NCI-H2171 treated with DMSO at 0.1 percent for 48 hours (cell line): Measurements from ENCODE around the gene SPACA9.

ENCODE experiments used
- DNase-seq: peaks from one replicate; lab custom pipeline; 2025; lab: John Stamatoyannopoulos, UW

SPACA9 gene

DNA sequence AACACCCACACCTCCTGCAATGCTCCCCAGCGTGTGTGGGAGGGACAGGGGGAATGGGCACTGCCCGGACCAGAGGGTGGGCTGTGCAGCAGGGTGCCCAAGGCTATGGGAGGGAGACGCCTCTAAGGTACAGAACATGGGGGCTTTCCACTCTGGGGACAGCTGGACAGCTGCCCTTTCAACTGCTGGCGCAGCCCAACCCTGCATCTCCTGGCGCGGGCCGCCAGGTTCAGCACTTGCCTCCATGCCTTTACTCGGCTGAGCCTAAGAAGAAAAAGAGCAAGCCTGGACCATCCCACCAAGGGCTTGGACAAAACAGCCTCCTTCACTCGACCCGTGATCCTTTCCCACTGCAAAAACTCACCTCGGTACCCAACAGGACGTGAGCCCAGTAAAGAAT is 15.6 kb upstream of the SPACA9 start:
- no peak for DNase-seq

DNA sequence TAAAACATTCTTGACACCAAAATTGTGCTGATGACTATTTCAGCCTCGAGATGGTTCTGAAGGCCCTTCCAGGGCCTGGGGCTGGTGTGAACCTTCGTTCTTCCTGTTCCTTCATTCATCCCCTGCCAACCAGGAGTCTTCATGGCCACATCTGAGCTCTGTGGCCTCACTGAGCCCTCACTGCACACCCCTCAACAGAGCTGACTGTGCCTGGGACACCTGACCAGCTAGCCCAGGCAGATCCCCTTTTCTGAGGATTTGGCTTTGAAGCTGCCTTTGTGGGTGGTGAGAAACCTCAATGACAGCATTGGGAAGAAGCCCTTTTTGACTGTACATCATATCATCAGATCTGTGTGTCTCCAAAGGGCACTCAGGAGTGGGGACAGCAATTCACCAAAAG is 14.4 kb upstream of the SPACA9 start:
- DNase-seq, result no peak

DNA sequence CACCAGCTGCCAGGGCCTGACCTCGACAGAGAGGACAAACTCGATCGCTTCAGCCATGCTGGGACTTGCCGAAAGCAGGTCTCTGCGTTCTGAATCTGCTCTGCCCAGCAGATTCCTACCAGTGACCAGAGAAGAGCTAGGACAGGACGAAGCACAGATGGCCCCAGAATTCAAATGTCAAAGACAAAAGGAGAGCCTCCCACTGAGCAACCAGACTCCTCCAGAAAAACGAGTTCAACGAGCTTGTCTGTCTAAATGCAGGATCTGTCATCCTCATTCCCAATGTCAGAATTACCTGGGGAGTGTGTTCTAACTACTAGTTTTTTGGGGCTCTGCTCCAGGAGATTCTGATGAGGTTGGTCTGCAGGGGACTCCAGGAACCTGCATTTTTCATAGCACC is 14.0 kb upstream of the SPACA9 start:
- no peak for DNase-seq

DNA sequence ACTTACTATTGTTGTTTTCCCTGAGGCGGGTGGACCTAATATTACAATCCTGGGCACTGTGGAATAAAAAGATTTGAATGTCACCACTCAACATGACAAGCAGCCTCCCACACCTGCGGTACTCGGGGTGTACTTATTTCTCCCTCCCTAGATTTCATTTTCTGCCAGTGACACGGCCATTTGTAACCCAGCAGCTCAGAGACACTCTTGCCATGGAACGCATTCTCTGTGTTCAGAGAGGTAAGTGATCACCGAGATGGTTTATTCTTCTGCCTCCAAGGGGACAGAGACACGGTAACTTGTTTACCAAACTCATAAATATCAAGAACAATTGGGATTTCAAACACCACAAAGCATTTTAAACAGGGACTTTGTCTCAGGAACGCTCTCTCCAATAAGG is 11.8 kb upstream of the SPACA9 start:
- no peak for DNase-seq

DNA sequence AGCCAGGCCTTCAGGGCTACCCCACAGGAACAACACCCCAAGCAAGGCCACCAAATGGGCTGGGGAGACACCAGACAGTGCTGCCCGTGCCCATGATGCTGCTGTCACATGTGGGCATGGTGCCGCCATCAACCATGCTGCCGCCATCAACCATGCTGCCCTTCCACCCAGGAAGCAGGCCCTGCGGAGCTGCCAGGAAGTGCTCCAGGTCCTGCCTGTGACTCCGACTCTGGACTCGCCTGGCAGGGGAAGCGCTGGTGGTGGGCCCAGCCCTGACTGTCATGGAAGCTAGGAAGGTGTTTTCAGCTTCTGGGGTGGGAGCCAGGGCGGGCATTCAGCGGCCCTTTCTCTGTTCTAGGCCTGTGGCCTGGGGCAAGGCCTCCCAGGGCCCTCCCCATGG is 9.4 kb upstream of the SPACA9 start:
- no peak for DNase-seq

DNA sequence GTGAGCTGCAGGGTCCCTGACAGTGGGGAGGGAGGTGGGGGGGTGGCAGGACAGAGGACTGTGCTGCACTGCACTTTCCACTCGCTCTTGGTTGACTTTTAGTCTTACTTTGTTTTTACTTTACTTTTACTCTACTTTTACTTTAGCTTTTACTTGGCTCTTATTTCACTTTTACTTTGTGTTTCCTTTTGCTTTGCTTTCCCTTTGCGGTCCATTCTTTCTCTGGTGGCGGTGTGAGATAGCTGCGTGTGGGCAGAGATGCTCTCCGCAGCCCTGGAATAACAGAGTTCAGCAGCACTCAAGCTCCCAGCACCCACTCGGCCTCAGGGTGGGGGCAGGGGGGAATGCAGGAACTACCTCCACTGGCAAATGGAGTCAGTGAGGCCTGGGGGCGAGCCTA is 5.3 kb upstream of the SPACA9 start:
- no peak for DNase-seq

DNA sequence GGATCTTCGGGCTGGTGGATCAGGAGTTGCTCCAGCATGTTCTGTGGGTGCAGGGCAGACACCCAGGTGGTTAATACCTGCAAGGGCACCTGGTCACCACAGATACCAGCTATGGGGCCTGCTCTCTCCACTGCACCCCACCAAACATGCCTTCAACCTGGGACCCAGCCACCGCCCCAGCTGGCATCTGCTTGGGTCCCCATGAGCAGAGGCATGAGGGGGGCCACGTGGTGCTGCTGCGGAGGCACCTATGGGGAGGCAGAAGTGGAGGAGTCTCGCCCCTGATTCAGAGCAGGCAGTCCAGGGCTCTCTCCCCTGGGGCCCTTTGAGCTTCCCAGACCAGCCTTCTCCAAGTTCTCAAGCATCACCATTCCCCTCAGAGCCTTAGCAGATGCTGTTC is 3.5 kb upstream of the SPACA9 start:
- DNase-seq, result no peak

DNA sequence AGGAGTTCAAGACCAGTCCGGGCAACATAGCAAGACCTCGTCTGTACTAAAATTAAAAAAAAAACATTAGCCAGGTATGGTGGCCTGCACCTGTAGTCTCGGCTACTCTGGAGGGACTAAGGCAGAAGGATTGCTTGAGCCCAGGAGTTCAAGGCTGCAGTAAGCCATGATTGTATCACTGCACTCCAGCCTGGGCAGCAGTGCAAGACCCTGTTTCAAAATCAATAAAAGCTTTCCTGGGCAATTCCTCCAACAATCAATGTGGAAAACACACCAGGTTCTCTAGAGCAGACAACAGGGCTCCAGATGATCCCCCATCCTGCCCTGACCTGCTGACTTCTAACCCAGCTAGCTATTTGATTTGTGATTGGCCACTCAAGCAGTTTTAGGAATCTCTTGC is 1.8 kb upstream of the SPACA9 start:
- no peak for DNase-seq

DNA sequence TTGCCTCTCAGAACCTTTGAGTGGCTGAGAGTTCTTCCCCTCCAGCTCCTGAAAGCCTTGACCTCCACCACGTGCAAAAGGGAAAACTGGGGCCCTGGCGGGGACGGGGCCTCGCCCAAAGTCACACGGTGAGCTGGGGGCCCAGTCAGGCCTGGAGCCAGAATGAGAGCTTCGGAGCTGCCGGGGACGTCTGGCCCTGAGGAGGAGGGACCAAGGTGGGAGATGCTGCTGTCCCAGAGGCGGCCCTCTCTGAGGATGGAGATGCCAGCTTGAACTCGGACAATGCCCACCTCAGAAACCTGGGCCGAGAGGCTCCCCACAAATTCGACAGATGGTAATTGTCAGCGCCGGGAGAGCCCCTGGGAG is 1.3 kb upstream of the SPACA9 start:
- DNase-seq, result no peak

DNA sequence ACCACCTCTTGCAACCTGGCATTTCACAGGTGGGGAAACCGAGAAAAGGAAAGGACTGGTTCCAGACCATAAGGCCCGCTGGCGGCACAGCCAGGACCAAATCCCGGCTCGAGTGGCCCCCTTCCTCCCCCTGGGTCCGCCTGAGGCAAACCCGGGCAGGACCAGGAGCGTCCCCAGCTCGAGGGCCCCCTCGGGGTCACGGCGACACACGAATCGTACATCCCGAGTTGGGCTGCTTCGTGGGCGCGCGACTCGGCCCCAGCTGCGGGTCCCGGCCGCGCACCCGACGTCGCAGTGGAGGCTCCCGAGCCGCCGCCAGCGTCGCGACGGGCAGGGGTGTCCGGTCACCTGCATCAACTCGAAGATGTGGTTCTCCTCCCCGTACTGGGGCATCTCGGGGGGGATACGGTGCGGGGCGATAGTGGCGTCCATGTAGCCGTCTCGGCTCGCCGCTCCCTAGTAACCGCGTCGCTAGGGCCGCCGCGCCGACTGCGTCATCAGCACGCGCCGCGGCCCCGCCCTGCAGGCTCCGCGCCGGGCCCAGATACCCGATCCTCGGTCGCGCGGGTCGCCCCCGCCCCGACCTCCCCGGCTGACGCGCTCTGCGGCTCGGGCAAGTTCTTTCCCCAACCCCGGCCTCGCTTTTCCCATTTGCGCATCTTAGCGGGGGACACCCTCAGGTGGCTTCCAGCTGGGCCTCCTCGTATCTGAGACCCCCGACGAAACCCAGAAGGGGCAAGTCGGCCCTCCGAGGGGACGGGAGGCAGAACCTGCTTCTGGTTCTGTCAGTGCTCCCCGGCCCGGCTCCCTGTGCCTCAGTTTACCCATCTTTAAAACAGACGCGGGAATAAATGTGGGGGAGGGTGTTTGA is 639 bp upstream of the SPACA9 start, which contains the start of gene AK8:
Gene AK8, minus strand, starts transcription at position 461 of the 871 bp plus-strand sequence. Its CDS starts 29 bp downstream, at position 432.
- peak; percentile 78 for DNase-seq

DNA sequence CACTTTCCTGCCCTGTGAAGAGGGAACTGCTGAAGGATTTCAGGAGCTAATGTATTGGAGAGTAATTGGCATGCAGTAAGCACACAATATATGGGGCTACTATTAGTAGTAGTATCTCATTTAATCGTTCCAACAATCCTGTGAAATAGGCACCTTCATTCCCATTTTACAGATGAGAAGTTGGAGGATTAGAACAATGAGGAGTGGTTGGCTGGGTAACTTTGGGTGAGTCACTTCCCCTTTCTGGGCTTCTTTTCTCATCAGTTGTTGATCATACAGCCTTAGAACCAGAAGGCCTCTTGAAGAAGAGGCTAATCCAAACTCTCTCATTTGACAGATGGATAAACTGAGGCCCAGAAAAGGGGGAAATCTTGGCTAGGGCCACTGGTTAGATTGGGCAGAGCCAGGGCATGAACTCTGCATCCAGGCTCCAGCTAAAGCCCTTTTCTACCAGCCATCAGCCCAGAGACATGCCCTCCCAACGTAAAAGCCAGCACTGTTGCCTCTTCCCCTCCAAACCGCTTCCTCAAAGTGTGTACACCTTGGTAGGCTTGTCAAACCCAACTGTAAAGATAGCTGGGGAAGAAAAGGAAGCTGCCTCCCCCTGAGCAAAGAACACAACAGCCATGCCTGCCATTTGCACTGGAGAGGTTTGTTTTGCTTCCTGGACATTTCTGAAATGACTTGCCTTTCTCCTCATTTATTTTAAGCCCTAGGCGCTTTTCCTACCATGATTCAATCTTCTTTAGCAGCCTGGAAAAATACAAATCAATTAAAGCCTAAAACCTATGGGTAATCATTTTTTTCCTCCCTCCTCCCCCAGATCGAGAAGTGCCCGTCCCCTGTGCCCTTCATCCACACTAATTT is 992 bp downstream of the SPACA9 start:
- no peak for DNase-seq

DNA sequence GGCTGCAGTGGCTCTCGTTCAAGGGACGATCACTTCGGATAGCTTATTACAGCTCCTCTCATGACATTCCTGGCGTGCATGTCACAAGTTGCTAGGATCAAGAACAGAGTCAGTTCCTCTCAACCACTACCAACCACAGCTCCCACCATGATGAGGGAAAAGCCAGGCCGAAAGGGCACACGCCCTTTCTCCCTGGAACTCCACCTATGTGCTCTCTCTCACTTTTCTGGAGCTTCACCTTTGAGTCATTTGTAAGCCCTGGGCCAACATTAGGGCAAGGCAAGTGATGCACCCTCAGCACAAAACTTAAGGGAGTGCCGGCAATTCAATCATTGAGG is 1.6 kb downstream of the SPACA9 start:
- DNase-seq, result no peak

DNA sequence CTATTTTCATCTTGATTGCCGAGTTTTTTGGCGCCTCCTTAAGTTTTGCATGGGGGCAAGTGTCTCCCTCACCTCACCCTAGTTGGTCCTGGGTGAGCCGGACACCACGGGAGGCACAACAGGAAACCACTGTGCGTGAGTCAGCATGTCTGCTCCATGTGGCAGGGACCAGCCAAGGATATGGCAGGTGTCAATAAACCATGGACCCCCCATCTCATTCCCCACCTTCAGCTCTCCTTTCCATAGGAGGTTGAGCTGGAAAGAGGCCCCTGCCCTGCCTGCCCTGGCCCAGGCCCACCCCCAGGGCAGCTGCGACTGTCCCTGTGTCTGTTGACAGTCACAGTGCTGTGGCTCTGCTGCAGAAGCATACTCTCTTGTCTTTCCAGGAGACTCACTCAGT is 3.1 kb downstream of the SPACA9 start:
- DNase-seq, result no peak

DNA sequence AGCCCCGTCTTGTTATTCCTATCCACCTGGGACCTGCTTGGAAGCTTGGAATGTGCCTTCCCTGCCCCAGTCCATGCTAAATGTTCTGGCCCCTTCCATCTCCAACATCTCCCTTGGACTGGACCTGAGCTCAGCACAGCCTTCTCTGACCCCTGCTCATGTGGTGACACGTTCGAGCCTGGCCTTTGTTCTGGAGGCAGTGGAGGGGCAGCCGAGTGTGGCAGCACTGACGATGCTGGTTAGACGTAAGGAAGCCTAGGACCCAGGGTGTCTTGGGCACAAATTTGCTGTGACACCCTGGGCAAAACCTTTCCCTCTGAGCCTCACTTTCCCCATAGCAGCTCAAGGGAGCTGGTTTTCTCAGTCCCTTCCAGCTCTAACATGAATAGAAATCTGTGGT is 3.9 kb downstream of the SPACA9 start:
- DNase-seq, result no peak

DNA sequence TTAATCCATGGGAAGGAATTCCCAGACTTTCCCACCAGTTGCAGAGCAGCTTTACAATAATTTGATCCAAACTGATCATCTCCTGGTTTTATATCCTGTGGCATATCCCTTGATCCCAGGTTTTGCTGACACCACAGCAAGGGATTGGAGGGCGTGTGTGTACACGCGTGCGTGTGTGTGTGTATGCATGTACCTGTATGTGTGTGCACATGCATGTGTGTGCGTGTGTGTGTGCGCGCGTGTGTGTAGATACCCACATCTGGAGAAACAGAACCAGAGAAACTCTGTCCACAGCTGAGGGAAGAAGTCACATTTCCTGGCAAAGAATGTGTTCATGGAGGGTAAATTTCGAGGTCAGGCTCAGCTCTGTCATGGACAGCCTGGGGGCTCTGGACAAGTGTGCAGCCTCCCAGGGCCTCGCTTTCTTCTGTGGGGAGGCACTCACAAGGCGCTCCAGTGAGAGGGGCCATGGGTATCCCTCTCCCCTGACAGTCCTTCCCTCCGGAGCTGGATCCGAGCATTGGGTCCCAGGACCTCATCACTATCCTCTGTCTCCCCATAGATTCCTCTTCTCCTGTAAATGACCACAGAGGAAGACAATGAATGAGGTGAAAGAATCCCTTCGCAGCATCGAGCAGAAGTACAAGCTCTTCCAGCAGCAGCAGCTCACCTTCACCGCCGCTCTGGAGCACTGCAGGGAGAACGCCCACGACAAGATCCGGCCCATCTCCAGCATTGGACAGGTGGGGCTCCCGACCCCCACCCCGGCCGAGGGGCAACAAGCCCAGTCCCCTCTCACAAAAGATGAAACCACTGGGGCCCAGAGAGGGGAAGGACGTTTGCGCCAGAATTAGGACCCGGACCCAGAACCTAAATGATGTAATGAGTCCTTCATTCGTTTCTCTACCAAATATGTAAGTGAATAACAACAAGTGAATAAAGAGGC is 4.9 kb downstream of the SPACA9 start:
- no peak for DNase-seq

DNA sequence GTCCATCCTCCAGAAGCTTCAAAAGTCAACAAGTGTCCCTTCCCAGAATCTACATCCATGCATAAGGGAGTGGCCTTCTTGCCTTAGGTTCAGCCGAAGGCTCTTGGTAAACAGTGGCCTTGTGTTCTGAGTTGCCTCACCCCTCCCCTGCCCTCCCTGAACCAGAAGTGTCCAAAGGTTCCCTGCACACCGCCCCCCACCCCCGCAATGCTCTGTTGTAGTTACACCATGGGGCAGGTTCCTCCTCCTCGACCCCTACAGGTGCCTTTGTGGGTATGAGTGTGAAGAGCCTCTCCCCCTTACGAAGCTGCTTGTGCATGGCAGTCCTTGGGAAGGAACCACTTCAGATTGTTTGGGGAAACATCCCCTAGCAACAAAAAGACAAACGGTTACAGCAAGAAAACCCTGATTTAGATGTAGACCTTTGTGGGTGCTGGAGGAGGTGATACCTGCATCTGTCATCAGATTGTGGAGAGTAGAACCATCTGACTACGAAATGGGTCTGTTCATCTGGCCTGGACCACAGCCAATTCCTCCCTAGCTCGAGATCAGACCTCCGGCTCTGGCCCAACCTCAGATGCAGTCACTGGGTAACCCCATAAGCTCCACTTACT is 7.1 kb downstream of the SPACA9 start:
- peak; percentile 29 for DNase-seq

DNA sequence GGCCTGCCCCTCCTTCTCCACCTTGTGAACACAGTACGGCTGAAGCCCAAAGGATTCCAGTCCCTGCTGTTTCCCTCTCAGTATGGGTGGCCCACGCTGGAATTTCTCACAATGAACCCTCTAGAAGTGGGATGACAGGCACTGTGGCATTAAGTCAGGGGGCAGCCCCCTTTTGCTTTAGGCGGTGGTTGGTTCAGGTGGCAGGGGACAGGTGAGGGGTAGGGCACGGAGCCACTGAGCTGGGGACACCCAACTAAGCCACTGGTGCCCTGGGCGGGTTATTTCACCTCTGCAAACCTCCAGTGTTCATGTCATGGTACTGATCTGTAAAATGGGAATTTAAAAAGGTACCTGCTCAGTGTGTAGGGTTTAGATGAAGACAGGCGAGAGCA is 7.6 kb downstream of the SPACA9 start:
- DNase-seq, result no peak

DNA sequence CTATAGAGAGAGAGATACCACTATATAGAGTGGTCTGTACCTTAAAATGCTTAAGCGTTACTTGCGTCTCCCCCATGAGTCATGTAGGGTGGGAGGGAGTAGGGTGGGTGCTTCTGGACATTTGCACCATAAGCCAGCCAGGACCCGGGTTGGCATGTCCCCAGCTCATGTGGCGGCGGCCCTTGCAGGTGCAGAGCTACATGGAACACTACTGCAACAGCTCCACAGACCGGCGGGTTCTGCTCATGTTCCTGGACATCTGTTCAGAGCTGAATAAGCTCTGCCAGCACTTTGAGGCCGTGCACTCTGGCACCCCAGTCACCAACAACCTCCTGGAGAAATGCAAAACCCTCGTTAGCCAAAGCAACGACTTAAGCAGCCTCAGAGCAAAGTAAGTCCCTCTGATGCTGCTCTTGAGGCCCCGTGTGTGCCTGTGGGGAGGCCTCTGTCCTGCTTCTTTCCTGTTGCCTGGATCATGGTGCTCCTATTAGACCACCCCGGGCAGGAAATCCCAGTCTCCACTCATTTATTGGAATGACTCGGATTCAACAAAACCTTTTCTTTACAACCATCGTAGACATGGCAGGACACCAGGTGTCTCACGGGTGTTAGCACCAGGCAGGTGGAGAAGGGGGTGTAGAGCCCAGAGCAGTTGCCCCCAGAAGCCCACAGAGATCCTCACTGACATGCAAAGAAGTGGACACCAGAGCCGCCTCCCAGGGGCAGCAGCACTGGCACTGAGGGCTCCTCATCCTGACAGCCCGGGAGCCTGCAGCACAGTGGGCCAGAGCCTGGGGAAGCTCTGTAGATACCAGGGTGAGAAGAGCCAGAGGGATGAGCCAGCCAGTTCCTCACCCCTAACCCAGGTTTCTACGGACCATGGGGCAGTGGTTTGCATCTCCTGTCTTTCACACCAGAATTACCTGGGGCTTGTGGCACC is 8.8 kb downstream of the SPACA9 start:
- no peak for DNase-seq

DNA sequence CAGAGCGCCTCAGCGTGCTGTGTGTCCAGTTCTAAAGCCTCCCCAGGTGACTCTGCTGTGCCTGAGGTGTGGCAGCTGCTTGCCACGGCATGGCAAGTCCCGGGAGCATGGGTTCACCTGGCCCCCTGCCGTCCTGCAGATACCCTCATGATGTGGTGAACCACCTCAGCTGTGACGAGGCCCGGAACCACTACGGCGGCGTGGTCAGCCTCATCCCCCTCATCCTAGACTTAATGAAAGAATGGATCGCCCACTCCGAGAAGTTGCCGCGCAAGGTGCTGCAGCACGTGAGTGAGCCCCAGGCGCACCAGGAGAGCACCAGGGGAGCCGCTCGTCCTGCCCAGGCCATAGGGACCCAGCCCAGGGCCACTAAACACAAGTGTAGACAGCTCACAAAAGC is 9.5 kb downstream of the SPACA9 start:
- no peak for DNase-seq

DNA sequence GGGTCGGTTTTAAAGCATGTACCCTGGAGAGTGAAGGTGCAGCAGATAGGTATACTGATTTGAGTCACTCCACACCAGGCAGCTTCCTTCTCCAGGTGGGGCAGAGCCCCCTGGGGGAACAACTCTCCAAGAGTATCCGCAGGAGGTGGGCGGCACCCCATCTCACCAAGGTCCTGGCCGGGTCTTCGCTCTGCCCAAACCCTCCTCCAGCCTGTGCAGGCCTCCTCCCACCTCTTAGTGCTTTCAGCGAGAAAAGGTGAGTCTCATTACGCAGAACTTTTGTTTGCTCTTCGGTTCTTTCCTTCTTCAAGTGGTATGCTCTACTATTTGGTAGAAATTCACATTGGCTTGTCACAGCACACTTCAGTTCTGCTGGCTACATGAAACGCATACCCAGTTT is 13.7 kb downstream of the SPACA9 start:
- DNase-seq, result no peak

DNA sequence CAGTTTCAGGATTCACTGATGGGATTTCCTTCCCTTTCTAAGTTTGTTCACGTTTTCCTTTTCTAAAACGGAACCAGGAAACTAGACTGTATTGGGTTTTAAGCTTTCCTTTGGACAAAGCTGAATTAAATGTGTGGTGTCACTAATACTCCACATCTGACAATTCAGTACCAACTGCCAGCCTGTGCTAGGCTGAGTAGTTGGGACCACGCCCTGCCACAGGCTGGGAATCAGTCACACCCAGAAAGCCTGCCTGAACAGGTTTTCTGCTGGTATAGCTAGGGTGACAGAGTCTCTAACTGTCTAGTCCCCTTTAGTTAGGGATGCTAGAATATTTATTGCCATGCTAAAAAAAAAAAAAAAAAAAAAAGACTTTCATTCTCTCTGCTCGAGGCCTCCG is 15.6 kb downstream of the SPACA9 start:
- peak; percentile 87 for DNase-seq
